GM18502 (cell line): Measurements from ENCODE around the gene SPPL2B.

Experiments
- ATAC-seq: cut with Tn5 transposase; IDR thresholded peaks from one replicate; pipeline ENCODE4 v1.9.1; 2021; ENCODE audit warnings: mild to moderate bottlenecking; ENCODE audit not compliant: unreplicated experiment, poor library complexity

The SPPL2B gene

GRCh38 chr19:2320939-2321338 lies 7.5 kb upstream of the SPPL2B start:
- no peak for ATAC-seq

GRCh38 chr19:2321565-2322283 lies 6.8 kb upstream of the SPPL2B start:
- ATAC-seq: no peak

- no peak for ATAC-seq
Measured at GRCh38 chr19:2323707-2324106, 4.8 kb upstream of the SPPL2B start.

- no peak for ATAC-seq
Measured at GRCh38 chr19:2324220-2324948, 4.1 kb upstream of the SPPL2B start.

- no peak for ATAC-seq
Measured at GRCh38 chr19:2325281-2326046, 3.0 kb upstream of the SPPL2B start.

- ATAC-seq: no peak
Measured at GRCh38 chr19:2326699-2327360, 1.7 kb upstream of the SPPL2B start.

- no peak for ATAC-seq
Measured at GRCh38 chr19:2327773-2328400, 597 bp upstream of the SPPL2B start.

- ATAC-seq: no peak
Measured at GRCh38 chr19:2329149-2329478, 630 bp downstream of the SPPL2B start.

GRCh38 chr19:2329501-2329916 lies 1.0 kb downstream of the SPPL2B start:
- ATAC-seq: no peak

- no peak for ATAC-seq
Measured at GRCh38 chr19:2330255-2330631, 1.8 kb downstream of the SPPL2B start.

- no peak for ATAC-seq
Measured at GRCh38 chr19:2330632-2331284, 2.3 kb downstream of the SPPL2B start.

- ATAC-seq: no peak
Measured at GRCh38 chr19:2331601-2332246, 3.2 kb downstream of the SPPL2B start.

GRCh38 chr19:2332341-2333026 lies 4.0 kb downstream of the SPPL2B start:
- peak; percentile 31 for ATAC-seq

GRCh38 chr19:2333027-2333806 lies 4.7 kb downstream of the SPPL2B start:
- no peak for ATAC-seq

GRCh38 chr19:2333807-2334211 lies 5.3 kb downstream of the SPPL2B start:
- ATAC-seq: no peak

GRCh38 chr19:2334426-2334825 lies 5.9 kb downstream of the SPPL2B start:
- ATAC-seq: no peak

GRCh38 chr19:2334986-2335846 lies 6.7 kb downstream of the SPPL2B start:
- ATAC-seq: no peak
